Measurements from ENCODE around the gene HIGD2A.
A peak's percentile ranks its signal among the peaks of the same experiment; 100 is the strongest.
"Not testable (repeated sequence)": the region's sequence is repeated elsewhere in the genome, so short reads cannot be mapped to it uniquely, and the experiment has no call there.

Gene HIGD2A

GRCh38 chr5:176396330-176396729, 7.8 kb downstream of the HIGD2A start:
- no peak for DNase-seq

GRCh38 chr5:176397736-176398420, 9.3 kb downstream of the HIGD2A start:
- no peak for DNase-seq

- DNase-seq, result no peak
Measured at GRCh38 chr5:176400382-176401156, 12.0 kb downstream of the HIGD2A start.

GRCh38 chr5:176401281-176402205, 13.0 kb downstream of the HIGD2A start:
- DNase-seq, result no peak

- peak in 1 of 2 experiments; percentile 14 for DNase-seq
Measured at GRCh38 chr5:176405656-176406435, 17.3 kb downstream of the HIGD2A start.

- no peak for DNase-seq
Measured at GRCh38 chr5:176406436-176407052, 18.0 kb downstream of the HIGD2A start.

GRCh38 chr5:176407456-176408251, 19.1 kb downstream of the HIGD2A start:
- no peak for DNase-seq

GRCh38 chr5:176408252-176408573, 19.7 kb downstream of the HIGD2A start:
- not testable (repeated sequence) for DNase-seq

GRCh38 chr5:176408590-176408989, 20.0 kb downstream of the HIGD2A start:
- no peak for DNase-seq

- DNase-seq, result no peak
Measured at GRCh38 chr5:176409765-176410164, 21.2 kb downstream of the HIGD2A start.

- DNase-seq, result no peak
Measured at GRCh38 chr5:176410486-176411180, 22.1 kb downstream of the HIGD2A start.

GRCh38 chr5:176412517-176413254, 24.1 kb downstream of the HIGD2A start:
- DNase-seq, result no peak

- DNase-seq, result no peak
Measured at GRCh38 chr5:176413255-176413565, 24.7 kb downstream of the HIGD2A start.

- no peak for DNase-seq
Measured at GRCh38 chr5:176413709-176414191, 25.2 kb downstream of the HIGD2A start.

- DNase-seq, result no peak
Measured at GRCh38 chr5:176414704-176415103, 26.2 kb downstream of the HIGD2A start.

GRCh38 chr5:176415240-176415951, 26.8 kb downstream of the HIGD2A start:
- DNase-seq, result no peak

- peak; percentile 83 to 84 for DNase-seq
Measured at GRCh38 chr5:176415952-176416924, 27.7 kb downstream of the HIGD2A start, which contains the start of gene CLTB. CLTB (minus strand) TSS chr5:176416539; CDS start chr5:176416363, 176 bp downstream.

GRCh38 chr5:176416965-176417364, 28.4 kb downstream of the HIGD2A start:
- DNase-seq, result peak in 1 of 2 experiments; percentile 44
